ENCODE data around the gene ZNF549.
"Not testable (repeated sequence)": the region's sequence is repeated elsewhere in the genome, so short reads cannot be mapped to it uniquely, and the experiment has no call there.

The ZNF549 gene

DNA sequence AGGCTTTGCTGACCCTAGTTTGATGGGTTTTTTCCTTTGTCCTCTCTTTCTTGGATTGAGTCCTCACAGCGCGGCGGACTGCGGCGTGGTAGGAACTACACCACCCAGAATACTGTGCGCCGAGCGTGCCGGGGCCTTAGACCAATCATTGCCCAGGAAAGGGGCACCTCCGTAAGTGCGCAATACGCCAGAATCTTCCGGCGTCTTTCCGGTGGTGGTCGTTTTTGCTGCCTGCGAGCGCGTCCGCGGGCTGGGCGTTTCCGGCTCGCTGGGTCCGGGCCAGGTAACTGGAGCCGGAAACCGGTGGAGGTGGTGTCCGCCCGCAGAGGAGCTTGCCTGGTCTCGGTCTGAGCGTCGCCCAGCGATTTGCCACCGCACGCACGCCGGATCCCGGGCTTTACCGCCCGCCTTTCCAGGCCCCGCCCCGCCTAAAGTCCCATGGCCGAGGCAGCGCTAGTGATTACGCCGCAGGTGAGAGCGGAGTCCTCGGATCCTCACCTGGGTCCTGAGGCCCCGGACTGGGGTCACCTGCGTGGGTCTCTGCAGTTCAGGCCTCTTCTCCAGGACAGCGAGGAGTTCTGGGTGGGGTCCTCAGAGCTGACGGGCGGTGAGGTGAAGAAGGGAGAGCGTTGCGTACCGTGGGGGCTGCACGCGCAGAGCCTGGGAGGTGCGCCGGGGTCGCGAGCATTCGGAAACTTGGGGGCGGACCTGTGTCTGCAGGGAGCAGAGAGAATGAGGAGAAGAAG, at the start of gene ZNF549:
TSS of gene ZNF549 (plus strand) at position 221 of the 746 bp plus-strand sequence. CDS start at position 439, 218 bp downstream.
- DNase-seq: peak; percentile 79

DNA sequence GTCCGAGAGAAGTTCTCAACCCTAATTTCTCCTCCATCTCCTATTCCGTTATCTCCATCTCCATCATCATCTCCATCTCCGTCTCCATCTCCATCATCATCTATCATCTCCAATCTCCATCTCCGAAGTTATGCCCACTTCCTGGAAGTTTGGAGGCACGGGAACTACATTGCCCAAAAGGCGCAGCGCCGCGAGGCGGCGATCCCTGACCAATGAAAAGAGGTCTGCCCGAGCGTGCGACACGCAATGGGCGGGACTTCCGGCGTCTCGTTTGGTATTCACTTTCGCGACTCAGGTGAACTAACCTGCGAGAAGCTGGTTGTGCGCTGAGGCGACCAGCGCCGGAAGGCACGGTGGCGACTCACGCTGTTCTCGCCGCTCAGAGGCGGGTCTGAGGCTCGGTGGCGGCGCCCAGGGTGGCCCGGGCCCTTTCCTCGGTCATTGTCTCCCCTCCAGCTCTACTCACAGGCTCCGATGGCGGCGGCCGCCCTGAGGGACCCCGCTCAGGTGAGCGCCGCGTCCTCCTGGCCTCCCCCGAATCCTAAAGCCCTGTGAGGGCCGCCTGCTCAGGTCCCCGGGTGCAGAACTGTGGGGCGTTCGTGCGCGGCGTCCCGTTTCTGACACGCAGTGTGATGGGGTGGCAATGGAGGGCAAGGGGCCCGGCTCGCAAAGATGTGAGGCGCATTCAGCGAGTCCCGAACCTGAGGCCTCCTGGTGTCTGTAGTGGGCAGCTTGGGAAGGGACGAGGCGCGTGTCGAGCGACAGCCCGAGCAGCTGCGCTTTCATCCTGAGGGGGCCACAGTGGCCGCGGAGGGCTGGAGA, 39.5 kb upstream of the ZNF549 start, which contains the start of gene ZNF419:
TSS of gene ZNF419 (plus strand) at position 274 of the 822 bp plus-strand sequence. CDS start at position 475, 201 bp downstream.
- DNase-seq: peak; percentile 90

DNA sequence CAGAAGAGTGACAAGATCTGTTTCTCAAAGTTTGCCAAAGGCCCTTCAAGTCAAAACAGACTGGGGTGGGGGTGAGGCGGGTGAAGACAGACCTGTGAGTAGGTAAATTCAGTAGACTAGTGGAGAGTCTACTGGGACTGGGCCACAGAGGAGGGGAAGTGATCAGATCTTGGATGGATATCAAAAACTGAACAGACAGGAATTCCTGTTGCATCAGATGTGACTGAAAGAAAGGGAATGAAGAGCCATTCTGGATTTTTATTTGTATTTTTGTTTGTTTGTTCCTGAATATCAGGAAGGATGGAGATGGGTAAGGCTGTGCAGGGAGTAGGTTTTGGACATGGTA, 38.9 kb upstream of the ZNF549 start:
- DNase-seq: not testable (repeated sequence)

DNA sequence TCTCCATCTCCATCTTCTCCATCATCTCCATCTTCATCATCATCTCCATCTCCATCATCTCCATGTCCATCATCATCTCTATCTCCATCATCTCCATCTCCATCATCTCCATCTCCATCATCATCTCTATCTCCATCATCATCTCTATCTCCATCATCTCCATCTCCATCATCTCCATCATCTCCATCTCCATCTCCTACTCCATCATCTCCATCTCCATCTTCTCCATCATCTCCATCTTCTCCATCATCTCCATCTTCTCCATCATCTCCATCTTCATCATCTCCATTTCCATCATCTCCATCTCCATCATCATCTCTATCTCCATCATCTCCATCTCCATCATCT, 27.9 kb upstream of the ZNF549 start:
- DNase-seq: not testable (repeated sequence)

DNA sequence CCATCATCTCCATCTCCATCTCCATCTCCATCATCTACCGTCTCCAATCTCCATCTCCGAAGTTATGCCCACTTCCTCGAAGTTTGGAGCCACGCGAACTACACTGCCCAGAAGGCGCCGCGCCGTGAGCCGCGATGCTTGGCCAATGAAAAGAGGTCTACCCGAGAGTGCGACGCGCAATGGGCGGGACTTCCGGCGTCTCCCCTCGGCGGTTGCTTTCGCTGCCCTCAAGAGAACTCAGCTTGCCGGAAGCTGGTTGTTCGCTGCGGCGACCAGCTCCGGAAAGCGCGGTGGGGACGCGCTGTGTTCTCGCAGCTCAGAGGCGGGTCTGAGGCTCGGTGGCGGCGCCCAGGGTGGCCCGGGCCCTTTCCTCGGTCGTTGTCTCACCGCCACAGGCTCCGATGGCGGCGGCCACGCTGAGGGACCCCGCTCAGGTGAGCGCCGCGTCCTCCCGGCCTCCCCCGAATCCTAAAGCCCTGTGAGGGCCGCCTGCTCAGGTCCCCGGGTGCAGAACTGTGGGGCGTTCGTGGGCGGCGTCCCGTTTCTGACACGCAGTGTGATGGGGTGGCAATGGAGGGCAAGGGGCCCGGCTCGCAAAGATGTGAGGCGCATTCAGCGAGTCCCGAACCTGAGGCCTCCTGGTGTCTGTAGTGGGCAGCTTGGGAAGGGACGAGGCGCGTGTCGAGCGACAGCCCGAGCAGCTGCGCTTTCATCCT, 27.3 kb upstream of the ZNF549 start, which contains the start of gene ZNF773:
TSS of gene ZNF773 (plus strand) at position 259 of the 716 bp plus-strand sequence. CDS start at position 402, 143 bp downstream.
- peak; percentile 90 for DNase-seq

DNA sequence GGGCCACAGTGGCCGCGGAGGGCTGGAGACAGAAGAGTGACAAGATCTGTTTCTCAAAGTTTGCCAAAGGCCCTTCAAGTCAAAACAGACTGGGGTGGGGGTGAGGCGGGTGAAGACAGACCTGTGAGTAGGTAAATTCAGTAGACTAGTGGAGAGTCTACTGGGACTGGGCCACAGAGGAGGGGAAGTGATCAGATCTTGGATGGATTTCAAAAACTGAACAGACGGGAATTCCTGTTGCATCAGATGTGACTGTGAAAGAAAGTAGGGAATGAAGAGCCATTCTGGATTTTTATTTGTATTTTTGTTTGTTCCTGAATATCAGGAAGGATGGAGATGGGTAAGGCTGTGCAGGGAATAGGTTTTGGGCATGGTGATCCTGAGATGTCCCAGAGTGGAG, 26.8 kb upstream of the ZNF549 start:
- DNase-seq: not testable (repeated sequence)

DNA sequence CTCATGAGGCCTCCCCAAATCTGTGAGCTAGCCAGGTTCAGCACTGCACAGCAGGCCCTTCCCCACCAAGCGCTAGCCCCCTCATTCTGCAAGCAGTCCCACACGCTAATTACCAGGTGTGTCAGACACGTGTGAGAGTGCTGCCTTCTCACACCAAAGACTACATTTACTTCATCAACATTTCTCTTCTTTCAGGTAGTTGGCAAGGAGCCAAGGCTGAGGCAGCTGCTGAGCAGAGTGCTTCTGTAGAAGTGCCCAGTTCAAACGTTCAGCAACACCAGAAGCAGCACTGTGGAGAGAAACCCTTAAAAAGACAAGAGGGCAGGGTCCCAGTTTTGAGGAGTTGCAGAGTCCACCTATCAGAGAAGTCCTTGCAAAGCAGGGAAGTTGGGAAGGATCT, 21.0 kb upstream of the ZNF549 start:
- no peak for DNase-seq

DNA sequence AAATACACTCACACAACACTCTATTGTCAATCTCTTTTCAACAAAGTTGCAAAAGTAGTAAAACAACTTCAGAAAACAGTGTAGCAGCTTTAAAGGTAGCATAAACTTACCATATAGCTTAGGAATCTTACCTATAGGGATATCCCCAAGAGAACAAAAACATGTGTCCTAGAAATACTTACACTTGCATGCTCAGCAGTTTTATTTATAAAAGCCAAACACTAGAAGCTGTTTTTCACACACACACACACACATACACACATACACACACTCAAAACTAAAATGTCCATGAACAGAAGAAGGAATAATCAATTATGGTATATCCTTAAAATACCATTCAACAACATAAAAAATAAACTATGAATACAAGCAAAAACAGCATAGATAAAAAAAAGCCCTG, 15.7 kb upstream of the ZNF549 start:
- DNase-seq: no peak

DNA sequence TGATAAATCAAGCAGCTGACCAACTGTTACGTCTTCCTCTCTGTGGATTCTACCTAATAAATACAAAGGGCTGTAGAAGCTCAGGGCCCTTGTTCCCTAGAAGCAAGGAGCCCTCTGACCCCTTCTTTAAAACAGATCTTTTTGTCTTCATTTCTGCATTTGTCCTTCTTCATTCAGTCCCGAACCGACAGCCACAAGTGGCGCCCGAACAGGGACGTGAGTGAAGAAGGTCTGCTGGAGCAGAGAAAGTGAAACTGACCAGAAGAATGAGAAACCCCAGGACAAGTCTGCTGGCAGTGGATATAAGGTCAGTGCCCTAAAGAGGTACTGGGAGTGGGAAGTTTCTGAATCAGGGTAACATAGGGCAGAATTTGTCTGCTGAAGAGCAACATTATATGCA, 14.3 kb upstream of the ZNF549 start:
- DNase-seq: no peak

DNA sequence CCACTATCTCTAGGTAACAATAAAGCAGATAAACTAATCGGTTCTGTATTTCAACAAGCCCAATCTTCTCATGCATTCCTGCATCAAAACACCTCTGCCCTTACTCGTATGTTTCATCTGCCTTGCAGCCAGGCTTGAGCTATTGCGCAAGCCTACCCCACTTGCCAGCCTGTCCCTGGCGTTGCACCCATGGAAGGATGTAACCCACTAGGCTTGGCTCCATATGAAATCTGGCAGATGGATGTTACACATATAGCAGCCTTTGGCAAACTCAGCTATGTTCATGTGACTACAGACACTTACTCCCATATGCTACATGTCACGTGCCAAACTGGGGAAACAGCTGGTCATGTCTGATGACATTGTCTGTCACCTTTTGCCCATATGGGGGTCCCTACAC, 11.9 kb upstream of the ZNF549 start:
- DNase-seq: no peak

DNA sequence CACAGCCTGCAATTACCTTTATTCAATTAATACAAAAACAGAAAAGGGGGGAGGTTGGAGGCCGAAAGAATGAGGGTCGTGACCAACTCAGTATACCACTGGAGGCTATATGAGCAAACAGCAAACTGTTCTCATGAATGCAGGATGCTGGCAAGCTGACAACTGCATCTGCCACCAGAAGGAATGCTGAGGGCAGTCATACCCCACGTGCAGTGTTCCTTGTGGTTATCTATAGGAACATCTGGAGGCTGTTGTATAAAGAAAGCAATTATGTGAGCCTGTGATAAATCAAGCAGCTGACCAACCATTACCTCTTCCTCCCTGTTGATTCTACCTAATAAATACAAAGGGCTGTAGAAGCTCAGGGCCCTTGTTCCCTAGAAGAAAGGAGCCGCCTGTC, 9.1 kb upstream of the ZNF549 start:
- not testable (repeated sequence) for DNase-seq

DNA sequence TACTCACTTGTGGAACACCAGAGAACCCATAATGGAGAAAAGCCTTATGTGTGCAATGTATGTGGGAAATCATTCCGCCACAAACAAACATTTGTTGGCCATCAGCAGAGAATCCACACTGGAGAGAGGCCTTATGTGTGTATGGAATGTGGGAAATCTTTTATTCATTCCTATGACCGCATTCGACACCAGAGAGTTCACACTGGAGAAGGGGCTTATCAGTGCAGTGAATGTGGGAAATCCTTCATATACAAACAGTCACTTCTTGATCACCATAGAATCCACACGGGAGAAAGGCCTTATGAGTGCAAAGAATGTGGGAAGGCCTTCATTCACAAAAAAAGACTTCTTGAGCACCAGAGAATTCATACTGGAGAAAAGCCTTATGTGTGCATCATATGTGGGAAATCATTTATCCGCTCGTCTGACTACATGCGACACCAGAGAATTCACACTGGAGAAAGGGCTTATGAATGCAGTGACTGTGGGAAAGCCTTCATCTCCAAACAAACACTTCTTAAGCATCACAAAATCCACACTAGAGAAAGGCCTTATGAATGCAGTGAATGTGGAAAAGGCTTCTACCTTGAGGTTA, 10.9 kb downstream of the ZNF549 start:
- no peak for DNase-seq

DNA sequence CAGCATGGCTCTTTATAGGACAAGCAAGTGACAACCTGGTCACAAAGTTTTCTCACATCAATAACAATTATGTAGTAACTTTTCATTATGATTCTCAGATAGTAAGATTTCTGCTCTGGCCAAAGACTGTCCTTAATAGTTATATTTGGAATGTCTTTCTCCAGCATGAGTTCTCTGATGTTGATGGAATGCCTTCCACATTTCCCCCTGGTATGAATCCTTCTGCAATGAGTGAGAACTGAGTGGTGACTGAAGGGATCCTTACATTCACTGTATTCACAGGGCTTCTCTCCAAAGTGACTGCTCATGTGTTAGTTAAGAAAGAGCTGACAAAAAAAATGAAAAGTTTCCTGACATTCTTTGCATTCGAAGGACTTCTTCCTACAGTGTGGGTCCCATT, 19.4 kb downstream of the ZNF549 start:
- no peak for DNase-seq

DNA sequence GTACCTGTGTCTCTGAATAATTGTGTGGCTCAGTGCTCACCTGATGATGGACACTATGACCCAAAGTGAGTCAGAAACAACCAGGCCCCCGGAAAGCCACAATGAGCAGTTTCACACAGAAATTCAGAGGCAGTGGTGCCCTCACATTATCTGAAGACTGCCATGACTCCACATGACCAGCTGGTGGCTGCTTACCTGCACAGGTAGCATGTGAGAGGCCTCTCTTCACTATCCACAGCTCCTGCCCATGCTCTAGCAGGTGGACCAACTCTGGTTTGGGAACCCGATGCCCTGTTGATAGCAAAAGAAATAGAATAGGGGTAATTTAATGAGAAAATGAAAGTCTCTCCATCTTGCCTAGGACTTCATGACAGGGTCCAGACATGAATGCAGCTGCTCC, 25.3 kb downstream of the ZNF549 start:
- DNase-seq: no peak

DNA sequence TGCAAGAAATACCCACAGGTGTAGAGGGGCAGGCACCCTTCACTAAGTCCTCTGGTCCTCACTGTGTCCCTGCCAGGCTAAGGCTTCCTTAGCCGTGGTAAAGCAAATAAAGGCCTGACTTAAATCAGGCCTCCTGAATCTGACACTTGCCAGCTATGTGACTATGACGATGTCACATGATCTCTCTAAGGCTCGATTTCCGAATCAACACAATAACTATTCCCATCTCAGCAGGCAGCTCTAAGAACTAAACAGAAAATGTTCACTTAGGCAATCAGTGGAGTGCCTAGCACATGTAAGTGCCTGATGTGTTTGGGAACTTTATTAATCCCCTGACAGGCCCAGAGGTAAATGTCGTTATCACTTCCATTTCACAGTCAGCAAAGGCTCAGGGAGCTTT, 30.5 kb downstream of the ZNF549 start:
- DNase-seq: no peak

DNA sequence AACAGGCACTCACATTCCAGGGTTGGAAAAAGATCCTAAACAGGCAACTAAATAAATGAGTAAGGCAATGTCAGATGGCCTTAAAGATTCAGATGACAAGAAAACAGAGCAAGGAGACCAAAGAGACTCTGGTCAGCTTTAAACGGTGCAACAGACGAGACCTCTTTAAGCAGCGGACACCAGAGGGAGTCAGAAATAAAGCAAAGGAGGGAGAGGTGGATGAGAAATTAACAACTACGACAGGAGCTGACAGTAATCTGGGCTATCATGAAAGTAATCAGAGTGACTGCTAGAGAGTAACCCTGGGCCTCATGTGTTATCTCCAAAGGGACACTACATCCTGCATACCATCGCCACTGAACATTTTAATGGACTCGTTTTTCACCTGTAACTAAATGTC, 31.4 kb downstream of the ZNF549 start:
- no peak for DNase-seq

DNA sequence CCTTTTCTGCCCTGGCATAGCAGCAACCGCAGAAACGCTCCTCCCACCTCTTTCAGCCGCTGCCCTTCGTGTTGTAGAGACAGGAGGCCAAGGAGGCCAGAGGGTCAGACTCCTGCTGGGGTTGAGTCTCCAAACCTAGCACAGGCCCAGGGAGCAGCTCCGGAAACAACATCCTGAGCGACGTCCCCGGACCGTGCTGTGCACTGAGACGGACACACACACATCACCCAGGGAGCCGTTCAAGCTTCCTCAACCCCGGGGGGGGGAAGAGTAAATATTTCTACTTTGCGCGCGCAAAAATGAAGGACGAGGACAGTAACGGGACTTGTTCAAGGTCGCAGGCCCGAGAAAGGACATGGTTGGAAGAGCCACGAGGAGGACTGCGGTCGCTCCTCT, 31.9 kb downstream of the ZNF549 start:
- no peak for DNase-seq

DNA sequence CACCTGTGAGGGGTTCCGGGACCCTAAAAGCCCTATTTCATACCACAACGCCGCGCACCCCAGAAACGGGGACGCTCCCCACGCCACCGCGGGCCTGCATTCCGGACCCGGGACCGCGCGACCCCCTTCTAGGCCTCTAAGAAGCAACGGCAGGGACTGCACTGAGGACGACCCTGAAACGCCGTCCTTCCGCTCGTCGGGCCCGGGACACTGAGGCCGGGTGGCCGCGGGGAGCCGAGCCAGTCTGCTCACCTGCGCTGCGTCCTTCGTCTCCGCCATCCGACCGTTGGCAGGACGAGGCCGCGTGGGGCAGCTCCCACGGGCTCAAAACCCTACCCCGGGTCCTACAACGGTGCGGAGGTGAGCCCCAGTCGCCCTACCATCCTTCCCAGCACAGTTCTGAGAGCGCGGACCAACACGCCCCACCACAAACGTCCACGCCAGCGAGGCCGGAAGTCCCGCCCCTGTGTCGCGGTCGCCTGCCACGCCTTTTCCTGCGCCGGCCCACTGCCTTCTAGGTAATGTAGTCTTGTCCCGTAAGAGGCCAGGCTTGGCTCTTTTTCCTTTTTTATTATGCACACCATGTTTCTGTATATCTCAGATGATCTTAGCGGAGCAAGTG, 32.4 kb downstream of the ZNF549 start, which contains the start of gene ZNF550:
TSS of gene ZNF550 (minus strand) at position 460 of the 622 bp plus-strand sequence. CDS start at position 279, 181 bp downstream.
- DNase-seq: peak; percentile 80

DNA sequence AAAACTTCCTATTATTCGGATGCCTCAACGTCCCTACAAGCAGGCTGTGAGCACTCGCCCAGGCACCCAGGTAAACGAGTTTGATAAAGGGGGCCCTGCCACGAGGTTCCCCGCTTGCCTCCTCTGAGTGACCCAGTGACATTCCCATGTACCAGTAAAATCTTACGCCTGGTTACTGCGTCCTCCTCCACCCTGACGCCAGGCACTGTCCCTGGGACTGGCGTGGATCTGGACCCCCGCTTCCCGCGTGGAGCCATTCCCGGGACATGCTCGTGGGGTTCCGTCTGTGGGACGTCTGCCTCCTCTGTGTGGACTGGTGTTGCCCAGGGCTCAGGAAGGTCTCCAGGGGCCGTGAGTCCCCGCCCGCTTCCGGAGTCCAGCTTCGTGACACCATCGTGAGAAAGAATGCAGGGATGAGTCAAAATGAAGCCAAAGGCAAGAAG, 32.9 kb downstream of the ZNF549 start:
- no peak for DNase-seq

DNA sequence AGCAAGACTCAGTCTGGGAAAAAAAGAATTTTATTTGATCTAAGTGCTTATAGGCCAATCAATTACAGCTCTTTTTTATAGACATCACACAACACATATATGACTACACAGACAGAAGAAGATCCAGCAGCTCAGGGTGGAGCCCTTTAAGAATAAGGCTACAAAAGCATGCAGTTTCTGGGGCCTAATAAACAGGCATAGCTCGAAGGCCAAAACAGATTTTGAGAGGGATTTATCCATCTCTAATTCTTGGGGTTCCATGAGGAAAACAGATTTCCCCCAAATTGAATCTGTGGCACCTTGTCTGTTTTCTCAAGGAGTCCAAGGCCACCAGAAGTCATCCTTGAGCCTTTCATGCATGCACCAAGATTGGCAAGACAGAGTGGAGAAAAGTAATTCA, 36.4 kb downstream of the ZNF549 start:
- DNase-seq: no peak

DNA sequence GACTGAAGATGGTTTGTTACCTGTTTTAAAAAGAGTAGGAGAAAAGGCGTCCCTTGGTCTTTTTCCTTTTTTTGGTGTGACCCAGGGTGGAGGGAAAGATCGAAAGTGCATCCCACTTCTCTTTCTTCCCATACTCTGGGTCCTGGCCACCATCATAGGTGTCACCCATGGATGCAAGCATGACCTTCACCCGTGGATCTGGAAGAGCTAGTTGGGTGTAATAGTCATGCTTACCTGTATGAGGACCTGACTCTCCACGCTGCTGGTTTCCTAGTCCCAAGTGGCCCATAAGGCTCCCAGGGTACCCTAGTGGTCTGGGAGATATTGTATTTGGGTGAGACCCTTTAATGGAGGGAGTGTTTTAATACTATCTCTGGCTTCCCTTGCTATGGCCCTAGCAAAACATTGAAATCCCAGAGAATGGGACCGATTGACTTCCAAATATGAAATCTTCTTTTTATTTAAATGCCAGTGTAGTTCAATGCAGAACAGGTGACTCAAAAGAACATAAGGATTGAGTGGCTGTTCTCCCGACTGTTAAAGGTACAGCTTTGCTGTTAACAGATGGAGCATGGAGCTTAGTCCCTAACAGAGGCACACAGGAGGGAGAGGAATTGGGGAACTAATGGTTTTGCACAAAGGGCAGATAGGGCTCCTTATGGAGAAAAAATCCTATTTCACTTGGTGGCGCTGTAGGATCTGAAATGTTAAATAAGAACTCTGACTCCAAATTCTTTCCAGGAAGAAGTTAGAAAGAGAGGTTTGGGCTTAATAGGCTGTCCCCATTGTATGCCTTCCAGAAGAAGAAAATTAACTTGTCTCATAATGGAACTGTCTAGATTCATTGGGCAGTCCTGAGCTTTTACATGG, 39.5 kb downstream of the ZNF549 start:
- no peak for DNase-seq

Data from activated T-cell treated with anti-CD3 and anti-CD28 coated beads for 4 hours (primary cell).